Fibroblast of skin of right quadriceps (primary cell): ENCODE measurements around the gene MYCBP2.
"Not testable (repeated sequence)": the region's sequence is repeated elsewhere in the genome, so short reads cannot be mapped to it uniquely, and the experiment has no call there.

Experiments used
- DNase-seq: peaks from one replicate; pipeline ENCODE4 v3.0.0-alpha.2; 2013

The MYCBP2 gene

GRCh38 chr13:77289851-77290250, 37.0 kb downstream of the MYCBP2 start:
- no peak for DNase-seq

GRCh38 chr13:77285632-77286031, 41.3 kb downstream of the MYCBP2 start:
- not testable (repeated sequence) for DNase-seq

- DNase-seq: no peak
Measured at GRCh38 chr13:77285098-77285497, 41.8 kb downstream of the MYCBP2 start.

GRCh38 chr13:77274126-77274525, 52.8 kb downstream of the MYCBP2 start:
- DNase-seq: no peak

- DNase-seq: no peak
Measured at GRCh38 chr13:77269141-77269540, 57.8 kb downstream of the MYCBP2 start.

GRCh38 chr13:77267362-77267761, 59.5 kb downstream of the MYCBP2 start:
- no peak for DNase-seq

GRCh38 chr13:77265336-77265735, 61.6 kb downstream of the MYCBP2 start:
- DNase-seq: no peak

- no peak for DNase-seq
Measured at GRCh38 chr13:77262198-77262597, 64.7 kb downstream of the MYCBP2 start.

- DNase-seq: no peak
Measured at GRCh38 chr13:77250975-77251374, 75.9 kb downstream of the MYCBP2 start.

- DNase-seq: not testable (repeated sequence)
Measured at GRCh38 chr13:77245224-77245623, 81.7 kb downstream of the MYCBP2 start.

GRCh38 chr13:77239312-77239711, 87.6 kb downstream of the MYCBP2 start:
- no peak for DNase-seq

- DNase-seq: no peak
Measured at GRCh38 chr13:77235456-77236022, 91.4 kb downstream of the MYCBP2 start.

- no peak for DNase-seq
Measured at GRCh38 chr13:77233159-77233558, 93.7 kb downstream of the MYCBP2 start.

GRCh38 chr13:77230560-77230959, 96.3 kb downstream of the MYCBP2 start:
- no peak for DNase-seq

GRCh38 chr13:77225946-77226345, 100.9 kb downstream of the MYCBP2 start:
- no peak for DNase-seq

GRCh38 chr13:77222909-77223308, 104.0 kb downstream of the MYCBP2 start:
- no peak for DNase-seq

GRCh38 chr13:77222000-77222690, 104.7 kb downstream of the MYCBP2 start:
- DNase-seq: no peak

GRCh38 chr13:77219401-77219800, 107.5 kb downstream of the MYCBP2 start:
- DNase-seq: no peak

- DNase-seq: no peak
Measured at GRCh38 chr13:77218274-77218673, 108.6 kb downstream of the MYCBP2 start.

- no peak for DNase-seq
Measured at GRCh38 chr13:77215543-77215942, 111.4 kb downstream of the MYCBP2 start.

GRCh38 chr13:77213644-77214043, 113.2 kb downstream of the MYCBP2 start:
- DNase-seq: peak; percentile 31

- peak; percentile 90 for DNase-seq
Measured at GRCh38 chr13:77207943-77208342, 119.0 kb downstream of the MYCBP2 start.

GRCh38 chr13:77198995-77199394, 127.9 kb downstream of the MYCBP2 start:
- not testable (repeated sequence) for DNase-seq

- DNase-seq: no peak
Measured at GRCh38 chr13:77196052-77196618, 130.8 kb downstream of the MYCBP2 start.
